DND-41 (cell line): ENCODE measurements around the gene PARVB.

Source experiments
- CTCF ChIP-seq: IDR thresholded peaks from 2 replicates; pipeline ENCODE4 v1.5.1; 2012; ENCODE audit warnings: borderline replicate concordance, low read length, moderate library complexity, mild to moderate bottlenecking; ENCODE audit not compliant: poor library complexity, severe bottlenecking; ENCODE audit errors: extremely low read depth
- EZH2 ChIP-seq: IDR thresholded peaks from 3 replicates; pipeline ENCODE4 v1.6.1; 2012; ENCODE audit warnings: borderline replicate concordance, low read depth, mild to moderate bottlenecking, moderate library complexity, low read length, inconsistent platforms; ENCODE audit not compliant: severe bottlenecking

- TF ChIP-seq CTCF (no peak), EZH2 (no peak)
Measured at GRCh38 chr22:44218071-44218470, 194.0 kb downstream of the PARVB start.
